Measurements from ENCODE around the gene PTPRA.
"Not testable (repeated sequence)": the region's sequence is repeated elsewhere in the genome, so short reads cannot be mapped to it uniquely, and the experiment has no call there.

PTPRA gene

GRCh38 chr20:2889797-2890196 lies 16.5 kb downstream of the PTPRA start:
- DNase-seq: no peak

- DNase-seq: no peak
Measured at GRCh38 chr20:2890742-2891141, 17.5 kb downstream of the PTPRA start.

GRCh38 chr20:2891343-2891742 lies 18.1 kb downstream of the PTPRA start:
- DNase-seq: no peak

- no peak for DNase-seq
Measured at GRCh38 chr20:2892376-2892775, 19.1 kb downstream of the PTPRA start.

- no peak for DNase-seq
Measured at GRCh38 chr20:2894221-2894620, 20.9 kb downstream of the PTPRA start.

GRCh38 chr20:2895154-2895553 lies 21.9 kb downstream of the PTPRA start:
- not testable (repeated sequence) for DNase-seq

- DNase-seq: no peak
Measured at GRCh38 chr20:2899243-2899642, 26.0 kb downstream of the PTPRA start.

GRCh38 chr20:2900845-2901592 lies 27.7 kb downstream of the PTPRA start:
- DNase-seq: no peak

GRCh38 chr20:2902291-2902690 lies 29.0 kb downstream of the PTPRA start:
- no peak for DNase-seq

- DNase-seq: no peak
Measured at GRCh38 chr20:2902818-2903217, 29.5 kb downstream of the PTPRA start.

GRCh38 chr20:2903686-2904085 lies 30.4 kb downstream of the PTPRA start:
- DNase-seq: no peak

- DNase-seq: no peak
Measured at GRCh38 chr20:2907519-2907918, 34.2 kb downstream of the PTPRA start.

- no peak for DNase-seq
Measured at GRCh38 chr20:2909953-2910352, 36.7 kb downstream of the PTPRA start.

- no peak for DNase-seq
Measured at GRCh38 chr20:2911200-2911599, 37.9 kb downstream of the PTPRA start.

GRCh38 chr20:2914160-2914559 lies 40.9 kb downstream of the PTPRA start:
- no peak for DNase-seq

GRCh38 chr20:2917266-2917665 lies 44.0 kb downstream of the PTPRA start:
- DNase-seq: no peak

- DNase-seq: no peak
Measured at GRCh38 chr20:2918096-2919049, 45.1 kb downstream of the PTPRA start.

- DNase-seq: no peak
Measured at GRCh38 chr20:2919518-2920245, 46.4 kb downstream of the PTPRA start.

GRCh38 chr20:2920473-2920872 lies 47.2 kb downstream of the PTPRA start:
- DNase-seq: no peak

GRCh38 chr20:2921506-2921905 lies 48.2 kb downstream of the PTPRA start:
- DNase-seq: no peak

GRCh38 chr20:2922957-2923356 lies 49.7 kb downstream of the PTPRA start:
- no peak for DNase-seq

- no peak for DNase-seq
Measured at GRCh38 chr20:2930538-2930937, 57.3 kb downstream of the PTPRA start.

- no peak for DNase-seq
Measured at GRCh38 chr20:2932498-2932897, 59.2 kb downstream of the PTPRA start.
